ENCODE data around the gene ZNF341. TPM values are rescaled to one million over a fixed set of nuclear protein-coding genes. Genes with fewer than 3 reads are reported as not detected.

ZNF341 gene
- polyA plus RNA-seq, 4 donors, result 2.4 to 5.0 (median 3.6) TPM

DNA sequence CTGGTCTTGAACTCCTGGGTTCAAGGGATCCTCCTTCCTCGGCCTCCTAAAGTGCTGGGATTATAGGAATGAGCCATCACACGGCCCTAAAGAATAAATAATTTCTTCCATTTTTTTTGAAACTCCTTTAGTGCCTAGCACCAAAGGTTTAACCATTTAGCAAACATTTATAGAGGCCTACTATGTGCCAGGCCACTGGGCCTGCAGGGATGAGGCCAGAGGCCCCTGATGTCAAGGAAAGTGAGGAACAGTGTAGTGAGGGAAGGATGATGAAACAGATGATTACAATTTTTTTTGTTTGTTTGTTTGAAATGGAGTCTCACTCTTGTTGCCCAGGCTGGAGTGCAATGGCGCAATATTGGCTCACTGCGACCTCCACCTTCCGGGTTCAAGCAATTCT is 33.8 kb downstream of the ZNF341 start:
- no peak for DNase-seq (ENCODE audit: low read depth in 4 of 4, low spot score in 2 of 4)

DNA sequence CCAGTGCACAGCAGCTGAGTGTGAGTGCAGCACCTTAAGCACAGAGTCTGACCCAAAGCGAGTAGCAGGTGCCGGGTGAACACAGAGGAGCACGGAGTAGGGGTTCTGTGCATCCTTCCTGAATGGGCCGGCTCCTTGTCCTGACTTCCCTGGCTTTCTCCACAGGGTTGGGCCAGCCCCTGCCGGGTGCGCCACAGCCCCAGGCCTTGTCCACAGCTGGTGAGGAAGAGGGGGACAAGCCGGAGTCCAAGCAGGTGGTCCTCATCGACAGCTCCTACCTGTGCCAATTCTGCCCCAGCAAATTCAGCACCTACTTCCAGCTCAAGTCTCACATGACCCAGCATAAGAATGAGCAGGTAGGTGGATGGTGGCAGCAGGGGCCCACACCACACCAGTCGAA is 34.9 kb downstream of the ZNF341 start:
- DNase-seq (ENCODE audit: low read depth in 4 of 4, low spot score in 2 of 4), result no peak

DNA sequence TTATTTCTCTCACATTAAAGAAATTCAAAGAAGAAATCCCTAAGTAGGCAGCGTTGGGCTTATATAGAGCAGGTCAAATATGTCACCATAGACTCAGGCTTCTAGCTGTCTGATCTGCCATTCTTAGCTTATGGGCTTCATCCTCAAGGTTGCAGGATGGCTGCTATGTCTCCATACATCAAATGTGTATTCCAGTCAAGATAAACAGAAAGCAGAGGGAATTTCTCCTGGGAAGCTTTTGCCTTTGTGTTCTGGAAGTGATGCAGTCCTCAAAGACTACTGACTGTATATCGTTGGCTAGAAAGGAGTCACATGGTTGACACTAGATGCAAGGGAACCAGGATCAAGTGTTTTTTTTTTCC is 36.0 kb downstream of the ZNF341 start:
- DNase-seq (ENCODE audit: low read depth in 4 of 4, low spot score in 2 of 4), result no peak

DNA sequence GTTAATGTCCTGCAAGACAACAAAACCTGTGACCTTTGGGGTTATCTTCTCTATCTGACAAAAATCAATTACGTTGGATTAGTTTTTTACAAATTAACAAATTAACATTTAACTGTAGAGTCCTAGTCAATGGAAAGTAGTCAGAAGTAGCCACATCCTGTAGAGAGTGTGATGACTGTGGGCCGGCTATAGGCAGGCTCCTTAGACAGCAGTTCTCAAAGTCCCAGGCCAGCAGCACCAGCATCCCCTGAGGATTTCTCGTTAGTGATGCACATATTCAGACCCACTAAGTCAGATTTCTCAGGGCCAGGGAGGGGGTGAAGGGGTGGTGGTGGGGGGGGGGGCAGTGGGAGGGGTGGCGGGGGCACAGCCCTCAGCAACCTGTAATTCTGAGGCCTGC is 37.2 kb downstream of the ZNF341 start:
- no peak for DNase-seq (ENCODE audit: low read depth in 4 of 4, low spot score in 2 of 4)

DNA sequence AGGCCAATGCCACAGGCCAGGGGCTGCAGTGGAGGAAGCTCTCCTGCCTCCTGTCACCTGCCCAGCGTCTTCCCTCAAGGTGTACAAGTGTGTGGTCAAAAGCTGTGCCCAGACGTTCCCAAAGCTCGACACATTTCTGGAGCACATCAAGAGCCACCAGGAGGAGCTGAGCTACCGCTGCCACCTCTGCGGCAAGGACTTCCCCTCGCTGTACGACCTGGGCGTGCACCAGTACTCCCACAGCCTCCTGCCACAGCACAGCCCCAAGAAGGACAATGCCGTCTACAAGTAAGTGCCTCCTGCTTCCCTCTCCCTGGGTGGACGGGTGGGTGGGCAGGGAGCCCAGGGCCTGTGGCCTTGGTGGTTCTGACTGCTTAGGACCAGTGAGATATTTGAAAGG is 38.2 kb downstream of the ZNF341 start:
- DNase-seq (ENCODE audit: low read depth in 4 of 4, low spot score in 2 of 4), result no peak

DNA sequence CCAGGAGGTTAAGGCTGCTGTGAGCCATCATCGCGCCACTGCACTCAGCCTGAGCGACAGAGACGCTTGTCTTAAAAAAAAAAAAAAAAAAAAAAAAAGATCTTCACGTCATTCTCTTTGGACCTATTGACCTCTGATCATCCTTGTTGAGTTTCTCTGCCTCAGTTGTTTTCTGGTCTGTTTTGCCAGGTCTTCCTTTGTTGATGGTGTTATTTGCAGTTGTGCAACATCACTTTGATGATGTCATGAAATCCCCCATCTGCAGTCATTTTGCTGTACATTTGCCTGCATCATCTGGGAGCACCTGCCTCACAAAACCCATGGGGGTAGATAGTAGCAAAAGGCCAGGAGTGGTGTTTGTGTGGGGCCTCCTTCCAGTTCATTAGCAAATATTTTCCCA is 40.1 kb downstream of the ZNF341 start:
- DNase-seq (ENCODE audit: low read depth in 4 of 4, low spot score in 2 of 4), result no peak

DNA sequence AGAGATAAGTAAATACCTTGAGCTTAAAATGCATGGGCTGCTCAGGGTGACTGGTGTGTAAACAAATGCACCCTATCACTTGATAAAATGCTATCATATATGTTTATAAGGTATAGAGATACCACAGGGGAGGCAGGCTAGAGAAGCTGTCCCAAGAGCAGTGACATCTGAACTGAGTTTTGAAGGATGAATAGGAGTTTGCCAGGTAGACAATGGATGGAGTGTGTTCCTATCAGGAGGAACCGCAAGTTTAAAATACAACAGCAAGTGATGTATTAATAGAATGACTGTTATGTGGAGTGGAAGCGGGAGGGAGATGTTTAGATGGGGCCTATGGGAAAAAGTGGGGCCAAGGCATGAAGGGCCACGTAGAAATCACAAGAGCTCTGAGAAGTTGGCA is 40.6 kb downstream of the ZNF341 start:
- DNase-seq (ENCODE audit: low read depth in 4 of 4, low spot score in 2 of 4), result no peak

DNA sequence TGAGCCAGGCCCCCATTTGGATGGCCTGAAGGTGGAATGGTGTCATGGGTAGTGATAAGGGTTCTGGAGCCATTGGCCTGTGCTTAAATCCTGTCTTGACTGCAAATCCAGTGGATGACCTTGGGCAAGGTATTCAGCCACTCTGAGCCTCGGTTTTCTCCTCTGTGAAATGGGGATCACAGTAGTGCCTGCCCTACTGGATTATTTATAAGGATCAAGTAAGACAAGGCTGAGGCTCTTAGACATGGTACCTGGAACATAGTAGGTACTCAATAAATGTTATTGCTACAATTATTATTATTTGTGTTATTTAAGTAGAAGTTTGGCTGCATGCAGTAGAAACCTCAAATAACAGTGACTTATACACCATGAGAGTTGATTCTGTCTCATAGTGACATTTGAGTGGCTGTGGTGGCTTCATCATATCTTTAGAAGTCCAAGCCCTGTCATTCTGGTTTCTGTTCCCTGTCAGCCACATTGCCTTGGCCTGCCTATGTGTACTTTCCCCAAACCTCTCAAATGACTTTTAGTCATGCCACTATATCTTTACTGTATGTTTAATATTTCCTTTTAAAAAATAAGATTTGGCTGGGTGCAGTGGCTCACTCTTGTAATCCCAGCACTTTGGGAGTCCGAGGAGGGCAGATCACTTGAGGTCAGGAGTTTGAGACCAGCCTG is 41.8 kb downstream of the ZNF341 start:
- no peak for DNase-seq (ENCODE audit: low read depth in 4 of 4, low spot score in 2 of 4)

DNA sequence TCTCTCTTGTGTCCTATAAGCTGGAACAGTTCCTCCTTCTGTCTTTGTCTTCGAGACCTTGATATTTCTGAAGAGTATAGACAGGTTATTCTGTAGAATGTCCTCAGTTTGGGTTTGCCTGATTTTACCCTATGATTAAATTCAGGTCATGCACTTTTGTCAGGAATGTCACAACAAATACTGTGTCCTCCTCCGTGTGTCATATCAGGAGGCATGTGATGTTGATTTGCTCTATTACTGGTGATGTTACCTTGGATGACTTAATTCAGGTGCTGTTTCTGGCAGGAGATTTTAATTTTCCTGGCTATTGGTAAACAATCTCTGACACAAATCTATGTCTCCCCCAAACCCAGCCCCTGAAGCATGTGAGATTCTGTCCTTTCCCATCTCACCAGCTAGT is 46.0 kb downstream of the ZNF341 start:
- DNase-seq (ENCODE audit: low read depth in 4 of 4, low spot score in 2 of 4), result no peak

DNA sequence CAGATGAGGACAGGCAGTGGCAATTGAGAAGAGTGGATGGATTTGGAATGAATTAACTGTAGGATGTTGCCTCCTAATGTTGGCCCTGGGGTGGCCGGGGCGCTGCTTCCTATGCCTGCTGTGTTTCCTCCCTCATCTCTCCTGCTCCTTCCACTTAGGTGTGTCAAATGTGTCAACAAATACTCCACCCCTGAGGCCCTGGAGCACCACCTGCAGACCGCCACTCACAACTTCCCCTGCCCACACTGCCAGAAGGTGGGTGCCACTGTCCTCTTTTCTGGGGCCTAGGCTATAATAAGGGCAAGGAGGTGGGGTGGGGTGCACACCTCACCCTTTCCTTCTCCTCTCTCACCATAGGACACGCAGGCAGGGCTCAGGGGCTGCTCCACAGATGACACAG is 49.3 kb downstream of the ZNF341 start:
- no peak for DNase-seq (ENCODE audit: low read depth in 4 of 4, low spot score in 2 of 4)

DNA sequence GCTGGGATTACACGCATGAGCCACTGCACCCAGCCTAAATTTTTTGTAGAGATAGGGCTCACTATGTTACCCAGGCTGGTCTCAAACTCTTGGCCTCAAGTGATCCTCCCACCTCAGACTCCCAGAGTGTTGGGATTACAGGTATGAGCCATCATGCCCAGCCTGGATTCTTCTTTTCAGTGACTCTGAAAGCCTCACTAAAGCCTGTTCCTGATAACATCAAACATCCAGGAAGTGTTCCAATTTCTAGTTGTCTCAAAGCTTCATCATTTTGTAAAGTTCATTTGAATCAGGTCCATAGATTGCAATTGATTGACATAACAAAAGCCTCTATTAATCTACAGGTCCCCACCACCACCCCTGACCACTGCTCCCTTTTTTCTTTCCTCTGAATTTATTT is 50.1 kb downstream of the ZNF341 start:
- DNase-seq (ENCODE audit: low read depth in 4 of 4, low spot score in 2 of 4), result no peak

DNA sequence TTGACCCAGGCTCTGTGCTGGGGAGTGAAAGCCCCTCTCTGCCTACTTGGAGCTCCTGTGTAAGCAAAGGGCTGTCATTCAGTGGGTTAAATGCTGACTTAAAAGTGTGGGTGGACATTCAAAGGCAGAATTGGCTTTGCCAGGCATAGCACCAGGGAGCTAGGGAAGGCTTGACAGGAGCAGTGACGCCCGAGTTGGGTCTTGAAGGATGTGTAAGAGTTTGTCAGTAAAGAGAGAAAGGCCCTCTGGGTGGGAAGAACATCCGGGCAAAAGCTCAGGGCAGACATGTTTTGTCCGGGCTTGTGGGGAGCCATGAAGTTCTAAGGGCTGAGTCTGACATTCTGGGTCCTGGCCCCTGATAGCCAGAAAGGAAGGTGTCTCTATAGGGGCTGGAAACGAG is 51.5 kb downstream of the ZNF341 start:
- DNase-seq (ENCODE audit: low read depth in 4 of 4, low spot score in 2 of 4), result no peak

DNA sequence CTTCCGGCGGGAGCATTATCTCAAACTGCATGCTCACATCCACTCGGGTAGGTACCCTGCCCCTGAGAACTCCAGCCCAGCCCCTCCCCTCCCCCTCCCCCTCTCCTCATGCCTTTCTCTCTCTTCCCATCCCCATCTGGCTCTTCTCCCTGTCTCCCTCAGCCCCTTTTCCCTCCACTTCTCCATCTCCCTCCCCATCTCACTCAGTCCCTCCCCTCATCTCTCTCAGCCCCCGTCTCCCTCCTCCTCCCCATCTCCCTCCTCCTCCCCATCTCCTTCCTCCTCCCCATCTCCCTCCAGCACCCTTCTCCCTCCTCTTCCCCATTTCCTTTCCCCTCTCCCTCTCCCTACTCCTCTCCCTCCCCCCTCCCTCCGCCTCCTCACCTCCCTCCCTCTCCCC is 52.0 kb downstream of the ZNF341 start:
- DNase-seq (ENCODE audit: low read depth in 4 of 4, low spot score in 2 of 4), result no peak

DNA sequence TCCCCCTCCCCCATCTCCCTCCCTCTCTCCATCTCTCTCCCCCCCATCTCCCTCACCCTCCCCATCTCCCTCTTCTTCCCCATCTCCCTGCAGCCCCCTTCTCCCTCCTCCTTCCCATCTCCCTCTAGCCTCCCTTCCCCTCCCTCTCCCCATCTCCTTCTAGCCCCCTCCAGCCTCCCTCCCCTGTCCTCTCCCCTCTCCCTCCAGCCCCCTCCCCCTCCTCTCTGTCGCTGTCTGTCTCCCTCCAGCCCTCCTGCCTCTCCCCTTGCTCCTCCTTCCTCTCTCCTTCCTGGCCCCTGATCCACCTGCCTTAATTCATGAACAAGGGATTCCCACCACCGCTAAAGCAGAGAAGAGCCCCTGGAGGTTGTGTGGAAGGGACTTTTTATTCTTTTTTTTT is 52.4 kb downstream of the ZNF341 start:
- DNase-seq (ENCODE audit: low read depth in 4 of 4, low spot score in 2 of 4), result no peak

DNA sequence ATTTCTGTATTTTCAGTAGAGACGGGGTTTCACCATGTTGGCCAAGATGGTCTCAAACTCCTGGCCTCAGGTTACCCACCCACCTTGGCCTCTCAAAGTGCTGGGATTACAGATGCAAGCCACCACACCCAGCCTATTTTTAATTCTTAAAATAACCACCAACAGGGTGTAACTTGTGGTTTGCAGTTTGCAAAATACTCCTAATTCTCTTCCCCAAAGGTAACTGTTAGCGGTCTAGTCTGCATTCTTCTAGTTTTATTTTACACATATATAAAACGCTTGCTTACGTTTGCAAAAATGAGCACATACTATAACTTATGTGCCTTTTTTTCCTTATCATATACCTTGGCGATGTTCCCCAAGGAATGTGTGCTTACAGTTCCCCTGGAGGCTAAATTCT is 53.7 kb downstream of the ZNF341 start:
- no peak for DNase-seq (ENCODE audit: low read depth in 4 of 4, low spot score in 2 of 4)

DNA sequence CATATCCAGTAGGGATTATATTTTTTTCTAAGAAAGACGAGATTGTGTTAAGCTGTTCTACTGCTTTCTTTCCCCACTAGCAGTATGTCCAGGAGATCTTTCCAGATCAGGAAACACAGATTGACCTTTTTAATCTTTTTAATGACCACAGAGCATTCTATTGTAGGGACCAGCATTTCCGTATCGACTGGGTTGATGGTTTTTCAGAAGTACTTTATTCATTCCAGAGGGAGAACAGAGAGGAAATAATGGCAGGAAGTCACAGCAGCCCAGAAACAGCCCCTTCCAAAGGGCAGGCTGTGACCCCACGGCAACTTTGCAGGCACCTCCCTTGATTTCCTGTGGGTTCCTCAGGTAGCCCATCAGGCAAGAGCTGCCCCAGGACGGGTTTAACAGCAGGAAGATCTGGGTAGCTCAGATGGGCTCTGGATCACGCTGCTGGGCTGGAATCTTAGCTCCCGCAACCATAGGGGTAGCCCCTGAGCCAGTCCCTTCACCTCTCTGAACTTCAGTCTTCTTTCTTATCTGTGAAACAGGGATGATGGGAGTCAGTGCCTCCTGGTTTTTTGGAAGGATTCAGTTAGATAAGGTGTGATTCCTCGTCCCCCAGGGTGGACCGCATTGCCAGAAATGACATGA is 55.6 kb downstream of the ZNF341 start:
- DNase-seq (ENCODE audit: low read depth in 4 of 4, low spot score in 2 of 4), result no peak

DNA sequence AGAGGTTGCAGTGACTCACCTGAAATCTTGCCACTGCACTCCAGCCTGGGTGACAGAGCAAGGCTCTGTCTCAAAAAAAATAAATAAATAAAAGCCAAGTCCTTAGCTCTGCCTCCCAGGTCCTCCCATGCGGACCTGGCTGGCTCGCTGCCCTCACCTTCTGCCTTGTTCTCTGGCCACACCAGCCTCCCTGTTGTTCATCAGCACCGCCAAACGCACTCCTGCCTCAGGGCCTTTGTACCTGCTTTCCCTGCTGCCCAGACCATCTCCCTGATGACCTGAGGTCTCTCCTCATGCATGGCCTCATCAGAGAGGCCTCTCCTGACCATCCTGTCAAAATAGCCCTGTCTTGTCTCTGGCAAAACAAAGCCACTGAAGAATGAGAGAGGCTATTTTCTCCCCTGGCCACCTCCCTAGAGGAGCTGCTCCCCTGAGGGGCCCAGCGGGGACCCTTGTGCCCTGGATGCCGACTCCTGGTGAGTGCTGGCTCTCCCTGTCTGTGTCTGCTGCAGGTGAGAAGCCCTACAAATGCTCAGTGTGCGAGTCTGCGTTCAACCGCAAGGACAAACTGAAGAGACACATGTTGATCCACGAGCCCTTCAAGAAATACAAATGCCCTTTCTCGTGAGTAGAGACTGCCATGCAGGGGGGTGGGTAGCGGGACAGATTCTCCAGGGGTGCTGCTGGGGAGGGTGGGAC is 56.7 kb downstream of the ZNF341 start:
- DNase-seq (ENCODE audit: low read depth in 4 of 4, low spot score in 2 of 4), result no peak

DNA sequence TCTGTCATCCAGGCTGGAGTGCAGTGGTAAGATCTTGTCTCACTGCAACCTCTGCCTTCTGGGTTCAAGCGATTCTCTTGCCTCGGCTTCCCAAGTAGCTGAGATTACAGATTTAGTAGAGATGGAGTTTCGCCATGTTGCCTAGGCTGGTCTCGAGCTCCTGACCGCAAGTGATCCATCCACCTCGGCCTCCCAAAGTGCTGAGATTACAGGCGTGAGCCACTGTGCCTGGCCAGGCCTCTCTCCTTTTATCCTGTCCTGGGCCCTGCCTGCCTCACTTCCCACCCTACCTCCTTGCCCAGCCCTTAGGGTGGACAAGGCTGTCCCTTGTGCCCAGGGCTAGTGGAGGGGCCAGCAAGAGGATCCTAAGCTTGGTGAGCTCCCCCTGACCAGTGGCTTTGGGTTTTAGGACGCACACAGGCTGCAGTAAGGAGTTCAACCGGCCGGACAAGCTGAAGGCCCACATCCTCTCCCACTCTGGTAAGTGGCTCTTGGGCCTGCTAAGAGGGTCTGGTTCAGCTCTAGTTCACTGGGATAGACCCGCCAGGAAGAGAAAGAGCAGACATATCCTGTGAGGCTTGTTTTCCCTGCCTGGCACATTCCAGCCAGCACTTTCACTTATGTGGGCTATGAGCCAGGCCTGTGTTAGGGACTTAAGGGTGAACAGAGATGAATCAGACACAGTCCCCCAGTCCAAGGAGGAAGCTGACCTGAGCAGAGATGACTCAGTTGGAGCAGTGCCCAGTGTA is 57.5 kb downstream of the ZNF341 start:
- no peak for DNase-seq (ENCODE audit: low read depth in 4 of 4, low spot score in 2 of 4)

DNA sequence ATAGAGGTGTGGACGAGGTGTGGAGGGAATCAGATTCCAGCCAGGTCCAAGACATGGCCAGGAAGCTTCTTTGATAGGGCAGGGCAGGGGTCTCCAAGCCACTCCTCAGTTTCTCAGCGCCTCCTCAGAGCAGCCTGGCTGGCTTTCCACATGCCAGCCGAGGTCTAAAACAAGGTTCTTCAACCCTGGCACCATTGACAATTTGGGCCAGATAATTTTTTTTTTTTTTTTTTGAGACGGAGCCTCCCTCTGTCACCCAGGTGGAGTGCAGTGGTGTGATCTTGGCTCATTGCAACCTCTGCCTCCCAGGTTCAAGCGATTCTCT is 58.0 kb downstream of the ZNF341 start:
- no peak for DNase-seq (ENCODE audit: low read depth in 4 of 4, low spot score in 2 of 4)

DNA sequence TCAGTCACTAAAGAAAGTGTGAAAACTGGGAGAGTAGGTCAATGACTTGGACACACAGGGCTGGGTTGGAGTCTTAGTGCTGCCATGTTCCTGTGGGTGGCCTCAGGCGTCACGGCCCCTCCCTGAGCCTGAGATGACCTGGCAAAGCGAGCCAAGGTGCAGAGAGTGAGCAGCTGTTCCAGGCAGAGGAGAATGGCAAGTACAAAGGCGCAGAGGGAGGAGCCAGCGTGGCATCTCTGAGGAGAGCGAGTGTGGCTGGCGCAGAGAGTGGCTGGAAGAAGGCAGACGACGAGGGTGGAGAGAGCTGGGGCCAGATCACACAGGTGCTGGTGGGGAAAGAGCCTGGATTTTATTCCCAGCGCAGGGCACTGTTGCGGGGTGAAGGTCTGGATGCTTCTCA is 58.8 kb downstream of the ZNF341 start:
- no peak for DNase-seq (ENCODE audit: low read depth in 4 of 4, low spot score in 2 of 4)

DNA sequence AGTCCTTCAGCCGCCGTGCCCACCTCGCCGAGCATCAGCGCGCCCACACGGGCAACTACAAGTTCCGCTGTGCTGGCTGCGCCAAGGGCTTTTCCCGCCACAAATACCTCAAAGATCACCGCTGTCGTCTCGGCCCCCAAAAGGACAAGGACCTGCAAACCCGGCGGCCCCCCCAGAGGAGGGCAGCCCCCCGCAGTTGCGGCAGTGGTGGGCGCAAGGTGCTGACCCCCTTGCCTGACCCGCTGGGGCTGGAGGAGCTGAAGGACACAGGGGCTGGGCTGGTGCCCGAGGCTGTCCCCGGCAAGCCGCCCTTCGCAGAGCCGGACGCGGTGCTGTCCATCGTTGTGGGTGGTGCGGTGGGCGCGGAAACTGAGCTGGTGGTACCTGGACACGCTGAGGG is 59.2 kb downstream of the ZNF341 start:
- no peak for DNase-seq (ENCODE audit: low read depth in 4 of 4, low spot score in 2 of 4)

DNA sequence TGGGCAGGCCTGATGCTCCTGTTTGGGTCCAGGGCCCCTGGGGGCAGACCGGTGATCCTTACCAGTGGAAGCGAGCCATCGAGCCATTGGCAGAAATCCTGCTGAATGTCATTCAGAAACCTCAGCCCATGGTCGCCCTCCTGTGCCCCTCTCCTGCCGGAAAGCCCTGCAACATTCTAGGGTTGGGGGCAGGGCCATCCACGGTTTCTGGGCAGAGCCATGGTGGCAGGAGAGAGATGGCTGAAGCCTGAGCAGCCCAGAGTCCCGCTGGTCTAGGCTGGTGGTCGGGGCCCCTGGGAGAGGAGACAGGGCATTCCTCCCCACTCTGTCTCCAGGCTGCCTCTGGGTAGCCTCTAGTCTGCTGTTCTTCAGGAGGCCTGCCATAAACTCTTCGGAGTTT is 59.7 kb downstream of the ZNF341 start:
- no peak for DNase-seq (ENCODE audit: low read depth in 4 of 4, low spot score in 2 of 4)
